ENCODE data around the gene ASCL3.
"Not testable (repeated sequence)": the region's sequence is repeated elsewhere in the genome, so short reads cannot be mapped to it uniquely, and the experiment has no call there.

Gene ASCL3

DNA sequence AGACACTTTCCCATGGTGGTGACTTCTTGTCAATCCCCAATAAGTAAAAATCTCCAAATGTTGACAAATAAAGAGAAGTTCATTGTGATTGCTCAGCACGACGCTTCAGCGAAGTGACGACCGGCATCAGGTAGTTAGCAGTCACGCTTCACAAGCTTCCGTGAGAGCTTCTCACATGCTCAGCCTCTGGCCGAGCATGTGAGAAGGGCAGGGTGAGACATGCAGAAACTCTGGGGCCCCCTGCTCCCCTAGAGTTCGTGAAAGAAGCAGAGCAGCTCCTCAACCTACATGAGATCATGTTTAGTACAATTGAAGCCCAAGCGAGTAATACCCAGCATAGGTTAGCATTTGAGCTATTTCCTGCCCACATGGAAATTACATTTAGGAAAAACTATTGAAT is 5.7 kb downstream of the ASCL3 start:
- TF ChIP-seq POLR2AphosphoS5 (IDR thresholded peaks at IDR 0.05; ENCODE audit: low read depth) (no peak), SPI1 (IDR thresholded peaks at IDR 0.05; ENCODE audit: borderline replicate concordance, low read depth) (no peak), GABPA (IDR thresholded peaks at IDR 0.05; ENCODE audit: low read depth) (no peak)
- TF ChIP-seq, protein P1, sequence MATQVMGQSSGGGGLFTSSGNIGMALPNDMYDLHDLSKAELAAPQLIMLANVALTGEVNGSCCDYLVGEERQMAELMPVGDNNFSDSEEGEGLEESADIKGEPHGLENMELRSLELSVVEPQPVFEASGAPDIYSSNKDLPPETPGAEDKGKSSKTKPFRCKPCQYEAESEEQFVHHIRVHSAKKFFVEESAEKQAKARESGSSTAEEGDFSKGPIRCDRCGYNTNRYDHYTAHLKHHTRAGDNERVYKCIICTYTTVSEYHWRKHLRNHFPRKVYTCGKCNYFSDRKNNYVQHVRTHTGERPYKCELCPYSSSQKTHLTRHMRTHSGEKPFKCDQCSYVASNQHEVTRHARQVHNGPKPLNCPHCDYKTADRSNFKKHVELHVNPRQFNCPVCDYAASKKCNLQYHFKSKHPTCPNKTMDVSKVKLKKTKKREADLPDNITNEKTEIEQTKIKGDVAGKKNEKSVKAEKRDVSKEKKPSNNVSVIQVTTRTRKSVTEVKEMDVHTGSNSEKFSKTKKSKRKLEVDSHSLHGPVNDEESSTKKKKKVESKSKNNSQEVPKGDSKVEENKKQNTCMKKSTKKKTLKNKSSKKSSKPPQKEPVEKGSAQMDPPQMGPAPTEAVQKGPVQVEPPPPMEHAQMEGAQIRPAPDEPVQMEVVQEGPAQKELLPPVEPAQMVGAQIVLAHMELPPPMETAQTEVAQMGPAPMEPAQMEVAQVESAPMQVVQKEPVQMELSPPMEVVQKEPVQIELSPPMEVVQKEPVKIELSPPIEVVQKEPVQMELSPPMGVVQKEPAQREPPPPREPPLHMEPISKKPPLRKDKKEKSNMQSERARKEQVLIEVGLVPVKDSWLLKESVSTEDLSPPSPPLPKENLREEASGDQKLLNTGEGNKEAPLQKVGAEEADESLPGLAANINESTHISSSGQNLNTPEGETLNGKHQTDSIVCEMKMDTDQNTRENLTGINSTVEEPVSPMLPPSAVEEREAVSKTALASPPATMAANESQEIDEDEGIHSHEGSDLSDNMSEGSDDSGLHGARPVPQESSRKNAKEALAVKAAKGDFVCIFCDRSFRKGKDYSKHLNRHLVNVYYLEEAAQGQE (IDR thresholded peaks at IDR 0.05; ENCODE audit: insufficient replicate concordance, low read depth), result no peak
- TF ChIP-seq, protein P2, sequence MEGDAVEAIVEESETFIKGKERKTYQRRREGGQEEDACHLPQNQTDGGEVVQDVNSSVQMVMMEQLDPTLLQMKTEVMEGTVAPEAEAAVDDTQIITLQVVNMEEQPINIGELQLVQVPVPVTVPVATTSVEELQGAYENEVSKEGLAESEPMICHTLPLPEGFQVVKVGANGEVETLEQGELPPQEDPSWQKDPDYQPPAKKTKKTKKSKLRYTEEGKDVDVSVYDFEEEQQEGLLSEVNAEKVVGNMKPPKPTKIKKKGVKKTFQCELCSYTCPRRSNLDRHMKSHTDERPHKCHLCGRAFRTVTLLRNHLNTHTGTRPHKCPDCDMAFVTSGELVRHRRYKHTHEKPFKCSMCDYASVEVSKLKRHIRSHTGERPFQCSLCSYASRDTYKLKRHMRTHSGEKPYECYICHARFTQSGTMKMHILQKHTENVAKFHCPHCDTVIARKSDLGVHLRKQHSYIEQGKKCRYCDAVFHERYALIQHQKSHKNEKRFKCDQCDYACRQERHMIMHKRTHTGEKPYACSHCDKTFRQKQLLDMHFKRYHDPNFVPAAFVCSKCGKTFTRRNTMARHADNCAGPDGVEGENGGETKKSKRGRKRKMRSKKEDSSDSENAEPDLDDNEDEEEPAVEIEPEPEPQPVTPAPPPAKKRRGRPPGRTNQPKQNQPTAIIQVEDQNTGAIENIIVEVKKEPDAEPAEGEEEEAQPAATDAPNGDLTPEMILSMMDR (IDR thresholded peaks at IDR 0.05; ENCODE audit: insufficient read depth, low read length), result no peak
- DNase-seq (ENCODE audit: low read depth in 1 of 2, low spot score in 1 of 2), result no peak
- Histone ChIP-seq H3K27ac (replicated peaks) (no peak overlapping the region), H3K27me3 (ENCODE audit: insufficient read depth, poor library complexity, severe bottlenecking) (no peaks in the 10 kb centered on the region), H3K4me3 (replicated peaks; ENCODE audit: insufficient read depth, low read length) (no peak overlapping the region)

DNA sequence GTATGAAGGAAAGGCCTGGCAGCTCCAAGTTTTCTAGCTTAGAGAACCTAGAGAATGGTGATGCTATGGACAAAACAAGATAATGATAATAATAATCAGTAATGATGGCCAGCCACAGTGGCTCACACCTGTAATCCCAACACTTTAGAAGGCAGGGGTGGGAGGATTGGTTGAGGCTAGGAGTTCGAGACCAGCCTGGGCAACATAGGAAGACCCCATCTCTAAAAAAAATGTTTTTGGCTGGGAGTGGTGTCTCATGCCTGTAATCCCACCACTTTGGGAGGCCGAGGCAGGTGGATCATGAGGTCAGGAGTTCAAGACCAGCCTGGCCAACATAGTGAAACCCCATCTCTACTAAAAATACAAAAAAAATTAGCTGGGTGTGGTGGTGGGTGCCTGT is 7.0 kb downstream of the ASCL3 start:
- DNase-seq (ENCODE audit: low read depth in 1 of 2, low spot score in 1 of 2); H3K27me3 ChIP-seq (ENCODE audit: insufficient read depth, poor library complexity, severe bottlenecking); H3K4me3 ChIP-seq (replicated peaks; ENCODE audit: insufficient read depth, low read length); H3K27ac ChIP-seq (replicated peaks): not testable (repeated sequence)

DNA sequence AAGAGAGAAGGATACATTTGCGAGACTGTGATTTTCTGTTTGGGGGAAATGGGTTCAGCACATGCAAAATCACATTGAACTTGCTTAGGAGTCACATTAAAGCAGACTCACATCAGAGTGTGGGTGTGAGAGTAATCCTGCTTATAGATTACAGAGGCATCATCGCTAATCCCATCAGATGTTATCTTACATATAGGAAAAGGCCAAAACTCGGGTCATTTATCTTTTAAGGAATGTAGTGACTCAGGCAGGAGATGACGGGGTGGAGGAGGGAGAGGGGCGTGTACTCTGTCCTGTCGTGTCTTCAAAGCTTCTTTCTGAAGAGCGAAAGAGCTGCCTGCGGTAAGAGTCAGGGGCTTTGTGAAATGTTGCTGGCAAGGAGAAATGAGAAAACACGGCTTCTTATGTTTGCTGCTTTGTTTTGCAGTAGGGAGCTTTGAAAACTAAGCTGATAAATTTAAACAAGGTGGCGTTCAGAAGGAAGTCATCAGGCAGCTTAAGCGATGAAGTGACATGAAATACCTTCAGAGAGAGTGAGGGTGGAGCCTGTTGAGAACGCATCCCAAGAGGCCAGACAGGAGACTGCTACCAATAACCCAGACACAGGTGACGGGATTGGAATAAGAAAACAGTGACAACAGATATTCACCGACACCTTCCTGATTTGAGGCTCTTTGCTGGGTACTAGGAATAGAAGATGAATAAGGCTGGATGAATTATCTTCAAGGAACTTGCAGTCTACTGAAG is 7.9 kb downstream of the ASCL3 start:
- DNase-seq (ENCODE audit: low read depth in 1 of 2, low spot score in 1 of 2), result no peak
- TF ChIP-seq, protein P1 (IDR thresholded peaks at IDR 0.05; ENCODE audit: insufficient replicate concordance, low read depth), result no peak
- TF ChIP-seq, protein P2 (IDR thresholded peaks at IDR 0.05; ENCODE audit: insufficient read depth, low read length), result no peak
- TF ChIP-seq GABPA (IDR thresholded peaks at IDR 0.05; ENCODE audit: low read depth) (no peak), SPI1 (IDR thresholded peaks at IDR 0.05; ENCODE audit: borderline replicate concordance, low read depth) (no peak), POLR2AphosphoS5 (IDR thresholded peaks at IDR 0.05; ENCODE audit: low read depth) (no peak)
- H3K27ac ChIP-seq (replicated peaks), result no peak overlapping the region
- no peak overlapping the region for H3K4me3 ChIP-seq (replicated peaks; ENCODE audit: insufficient read depth, low read length)
- H3K27me3 ChIP-seq (ENCODE audit: insufficient read depth, poor library complexity, severe bottlenecking), result no peaks in the 10 kb centered on the region

DNA sequence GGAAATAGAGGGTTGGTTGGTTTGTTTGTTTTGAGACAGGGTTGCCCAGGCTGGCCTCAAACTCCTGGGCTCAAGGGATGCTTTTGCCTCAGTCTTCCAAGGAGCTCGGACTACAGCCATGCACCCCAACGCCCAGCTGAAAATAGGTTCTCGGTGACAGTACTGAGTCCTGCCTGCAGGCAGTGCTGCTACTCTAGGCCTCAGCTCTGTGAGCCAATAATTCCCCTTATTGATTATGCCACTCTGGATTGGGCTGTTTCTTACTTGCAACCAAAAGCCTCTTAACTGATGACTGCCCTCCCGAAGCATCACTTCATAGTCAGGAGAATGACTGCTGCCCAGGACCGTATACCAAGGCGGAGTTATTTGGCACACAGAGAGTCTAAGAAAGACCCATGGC is 8.9 kb downstream of the ASCL3 start:
- H3K27ac ChIP-seq (replicated peaks), result no peak overlapping the region
- H3K4me3 ChIP-seq (replicated peaks; ENCODE audit: insufficient read depth, low read length), result no peak overlapping the region
- H3K27me3 ChIP-seq (ENCODE audit: insufficient read depth, poor library complexity, severe bottlenecking), result no peaks in the 10 kb centered on the region
- TF ChIP-seq, protein P1 (IDR thresholded peaks at IDR 0.05; ENCODE audit: insufficient replicate concordance, low read depth), result no peak
- TF ChIP-seq, protein P2 (IDR thresholded peaks at IDR 0.05; ENCODE audit: insufficient read depth, low read length), result no peak
- no peak for TF ChIP-seq GABPA (IDR thresholded peaks at IDR 0.05; ENCODE audit: low read depth)
- TF ChIP-seq SPI1 (IDR thresholded peaks at IDR 0.05; ENCODE audit: borderline replicate concordance, low read depth), result no peak
- no peak for TF ChIP-seq POLR2AphosphoS5 (IDR thresholded peaks at IDR 0.05; ENCODE audit: low read depth)
- DNase-seq (ENCODE audit: low read depth in 1 of 2, low spot score in 1 of 2), result no peak
